EH (cell line): ENCODE measurements around the gene SURF4.

Source experiments
- DNase-seq: peaks from one replicate; pipeline ENCODE4 v3.0.0-alpha.2; 2015; ENCODE audit warnings: low read depth

SURF4 gene

GRCh38 chr9:133375724-133376654, at the start of gene SURF4, which contains the start of gene STKLD1:
SURF4 (minus strand) TSS chr9:133376060; CDS start chr9:133375969, 91 bp downstream.
STKLD1 (plus strand) TSS chr9:133376366; CDS start chr9:133376474, 108 bp downstream.
- DNase-seq: peak; percentile 96

DNA sequence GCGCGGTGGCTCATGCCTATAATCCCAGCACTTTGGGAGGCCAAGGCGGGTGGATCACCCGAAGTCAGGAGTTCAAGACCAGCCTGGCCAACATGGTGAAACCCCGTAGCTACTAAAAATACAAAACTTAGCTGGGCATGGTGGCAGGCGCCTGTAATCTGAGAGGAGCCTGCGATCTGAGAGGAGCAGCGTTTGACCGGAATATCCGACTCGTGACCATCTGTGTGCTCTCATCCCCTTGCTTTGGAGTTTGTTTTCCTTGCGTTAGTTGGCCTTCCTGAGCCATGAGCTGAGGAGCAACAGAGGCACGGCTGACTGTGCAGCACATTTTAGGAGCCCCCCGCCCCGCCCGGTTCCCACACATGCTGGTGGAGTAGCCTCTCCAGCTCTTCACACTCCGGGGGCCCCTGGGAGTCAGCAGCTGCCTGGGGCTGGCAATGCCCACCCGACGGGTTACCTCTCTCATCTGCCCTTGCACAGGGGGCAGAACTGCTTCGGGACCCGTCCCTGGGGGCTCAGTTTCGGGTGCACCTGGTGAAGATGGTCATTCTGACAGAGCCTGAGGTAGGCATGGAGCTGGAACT, 49.3 kb upstream of the SURF4 start:
- no peak for DNase-seq

DNA sequence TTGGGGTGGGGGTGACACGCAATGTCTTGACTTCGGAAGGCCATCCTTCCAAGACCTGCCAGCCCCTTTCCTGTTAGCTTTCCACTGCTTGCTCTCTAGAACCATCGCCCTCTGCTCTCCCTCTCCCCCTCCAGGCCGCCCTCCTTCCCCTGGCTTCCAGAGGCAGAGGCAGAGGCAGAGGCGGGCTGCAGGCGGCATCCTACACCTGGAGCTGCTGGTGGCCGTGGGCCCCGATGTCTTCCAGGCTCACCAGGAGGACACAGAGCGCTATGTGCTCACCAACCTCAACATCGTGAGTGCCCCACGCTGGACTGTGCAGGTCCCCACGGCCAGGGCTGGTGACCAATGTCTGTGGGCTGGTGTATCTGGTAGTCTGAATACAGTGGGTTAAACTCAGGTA, 48.3 kb upstream of the SURF4 start:
- no peak for DNase-seq

DNA sequence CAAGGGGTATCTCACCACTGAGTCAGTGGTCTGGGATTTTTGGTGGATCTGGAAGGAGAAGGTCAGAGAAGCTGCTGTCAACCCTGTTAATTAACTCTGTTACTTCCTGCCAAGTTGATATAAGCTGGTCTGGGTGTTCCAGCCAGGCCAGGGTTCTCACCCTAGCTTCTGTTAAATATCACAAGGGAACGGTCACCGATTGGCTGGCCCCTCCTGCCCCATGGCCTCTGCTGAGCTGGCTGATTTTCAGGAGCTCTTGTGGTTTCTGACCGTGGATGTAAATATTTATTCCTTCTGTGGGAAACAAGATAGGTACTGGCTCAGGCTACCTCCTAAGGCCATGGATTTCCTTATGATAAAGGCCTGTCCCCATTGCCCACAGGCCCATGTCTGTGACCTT, 47.4 kb upstream of the SURF4 start:
- no peak for DNase-seq

DNA sequence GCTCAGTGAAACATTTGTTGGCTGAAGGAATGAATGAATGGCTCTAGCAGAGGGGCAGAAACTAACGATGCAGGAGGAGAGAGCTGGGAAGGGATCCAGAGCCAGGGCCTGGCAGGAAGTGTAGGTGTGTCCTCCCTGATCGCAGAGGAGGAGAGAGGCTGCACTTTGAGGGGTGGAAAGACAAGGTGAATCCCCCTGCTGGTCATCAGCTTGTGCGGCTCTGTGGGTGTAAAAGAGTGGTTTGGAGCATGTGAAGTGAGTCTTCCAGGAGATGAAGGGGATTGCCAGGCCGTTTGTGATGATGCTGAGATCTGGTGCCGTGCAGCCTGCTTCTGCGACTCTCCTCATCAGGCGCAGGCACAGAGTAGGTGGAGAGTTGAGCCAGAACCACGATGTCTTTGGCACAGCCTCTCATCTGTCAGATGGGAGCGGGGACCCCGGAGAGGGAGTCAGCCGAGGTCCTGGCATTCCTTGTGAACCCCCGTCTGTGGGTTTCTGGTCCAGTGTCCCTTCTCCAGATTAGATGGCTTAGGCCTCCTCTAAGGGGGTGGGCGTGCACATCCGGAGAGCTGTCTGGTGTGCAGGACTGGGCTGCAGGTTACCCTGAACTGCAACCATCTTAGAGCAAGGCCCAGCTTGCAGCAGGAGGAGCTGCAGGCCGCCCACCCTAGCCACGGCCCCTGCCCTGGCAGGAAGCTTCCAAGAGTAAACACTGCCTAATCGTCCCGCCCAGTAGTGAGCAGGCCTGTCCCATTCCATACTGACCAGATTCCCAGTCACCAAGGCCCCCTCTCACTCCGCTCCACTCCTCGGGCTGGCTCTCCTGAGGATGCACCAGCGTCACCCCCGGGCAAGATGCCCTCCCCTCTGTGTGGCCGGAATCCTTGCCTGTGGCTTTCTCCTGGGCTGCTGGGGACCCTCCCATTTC, 46.0 kb upstream of the SURF4 start, which contains the start of gene ADAMTS13:
ADAMTS13 (plus strand) TSS at position 753 of the 928 bp plus-strand sequence; CDS start at position 830, 77 bp downstream.
- DNase-seq: no peak

- no peak for DNase-seq
Observed at GRCh38 chr9:133420392-133420827, 44.5 kb upstream of the SURF4 start.

GRCh38 chr9:133419005-133419404, 43.1 kb upstream of the SURF4 start:
- no peak for DNase-seq

DNA sequence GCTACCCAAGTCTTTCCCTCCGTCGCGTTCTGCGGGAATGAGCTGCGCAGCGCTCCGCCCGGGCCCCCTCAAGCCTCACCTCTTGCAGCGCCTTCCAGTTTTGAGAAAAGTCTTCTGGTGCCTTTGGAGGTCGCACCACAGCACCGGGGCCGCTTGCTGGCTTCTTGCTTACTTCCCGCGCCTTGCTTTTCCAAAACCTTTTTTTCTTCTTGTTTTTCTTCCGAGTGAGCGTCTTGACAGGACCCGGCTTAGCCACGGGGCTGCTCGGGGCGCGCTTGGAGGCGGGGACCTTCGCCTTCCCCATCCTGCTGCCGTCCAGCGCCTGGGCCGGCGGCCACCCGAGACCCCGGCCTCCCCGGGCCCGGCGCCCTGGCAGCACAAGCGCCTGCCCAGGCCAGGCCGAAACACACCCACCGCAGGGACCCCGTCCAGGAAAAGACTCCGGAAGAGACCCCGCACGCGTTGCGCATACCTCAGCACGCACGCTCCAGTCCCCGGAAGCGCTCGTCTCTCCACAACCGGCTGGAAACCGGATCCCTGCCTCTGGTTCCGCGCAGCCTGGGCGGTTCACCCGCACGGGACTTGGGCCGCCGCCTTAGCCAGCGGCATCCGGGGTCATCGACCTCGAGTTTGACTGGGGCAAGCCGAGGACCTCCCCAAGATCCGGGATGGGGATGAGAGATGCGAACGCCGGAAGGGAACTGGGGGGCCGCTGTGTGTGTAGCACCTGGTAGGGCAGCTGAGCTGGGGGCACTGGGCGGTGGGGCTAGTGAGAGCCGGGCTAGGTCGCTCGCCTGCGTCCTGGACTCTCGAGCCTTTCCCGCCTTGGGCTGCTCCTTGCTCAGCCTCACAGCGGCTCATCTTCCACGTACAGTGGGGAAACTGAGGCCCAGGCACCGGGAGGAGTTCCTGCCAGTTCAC, 41.9 kb upstream of the SURF4 start, which contains the start of gene REXO4:
REXO4 (minus strand) TSS at position 470 of the 921 bp plus-strand sequence; CDS start at position 304, 166 bp downstream.
- DNase-seq: peak; percentile 89

- no peak for DNase-seq
Observed at GRCh38 chr9:133415170-133415569, 39.3 kb upstream of the SURF4 start.

GRCh38 chr9:133408042-133408441, 32.2 kb upstream of the SURF4 start:
- no peak for DNase-seq

DNA sequence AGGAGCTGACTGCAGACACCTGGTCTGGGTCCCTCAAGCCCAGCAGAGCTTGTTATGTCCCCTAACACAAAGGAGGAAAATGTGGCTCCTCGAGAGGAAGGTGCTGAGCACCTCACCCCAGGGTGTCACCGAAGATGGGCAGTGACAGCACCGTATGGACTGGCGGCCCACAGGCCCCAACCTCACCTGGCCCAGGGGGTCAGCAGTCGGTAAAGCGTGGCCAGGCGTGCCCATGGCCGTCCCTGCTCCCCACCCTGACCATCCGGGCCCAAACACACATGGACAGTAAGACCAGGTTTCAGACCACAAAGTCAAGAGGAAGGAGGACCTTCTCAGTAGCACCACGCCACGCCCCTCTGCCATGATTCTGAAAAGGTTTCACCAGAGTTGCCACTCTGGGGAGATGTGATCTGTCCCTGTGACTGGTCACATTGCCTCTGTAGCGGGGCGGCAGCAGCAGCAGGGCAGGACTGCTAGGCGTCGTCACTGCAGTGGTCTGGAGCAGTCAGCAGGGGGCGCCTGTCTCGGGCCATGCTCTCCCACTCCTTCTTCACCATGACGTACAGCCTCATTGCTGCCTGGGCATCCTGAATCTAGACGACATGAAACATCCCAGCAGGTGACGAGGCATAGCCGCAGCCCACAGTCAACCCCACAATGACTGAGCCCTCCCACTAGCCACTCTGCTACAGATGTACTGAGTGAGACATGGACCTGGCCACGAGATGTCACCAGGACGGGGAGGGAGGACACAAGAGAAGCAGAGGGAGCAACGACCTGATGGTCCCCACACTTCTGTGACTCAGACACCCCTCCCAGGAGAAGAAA, 30.8 kb upstream of the SURF4 start:
- DNase-seq: peak; percentile 74

DNA sequence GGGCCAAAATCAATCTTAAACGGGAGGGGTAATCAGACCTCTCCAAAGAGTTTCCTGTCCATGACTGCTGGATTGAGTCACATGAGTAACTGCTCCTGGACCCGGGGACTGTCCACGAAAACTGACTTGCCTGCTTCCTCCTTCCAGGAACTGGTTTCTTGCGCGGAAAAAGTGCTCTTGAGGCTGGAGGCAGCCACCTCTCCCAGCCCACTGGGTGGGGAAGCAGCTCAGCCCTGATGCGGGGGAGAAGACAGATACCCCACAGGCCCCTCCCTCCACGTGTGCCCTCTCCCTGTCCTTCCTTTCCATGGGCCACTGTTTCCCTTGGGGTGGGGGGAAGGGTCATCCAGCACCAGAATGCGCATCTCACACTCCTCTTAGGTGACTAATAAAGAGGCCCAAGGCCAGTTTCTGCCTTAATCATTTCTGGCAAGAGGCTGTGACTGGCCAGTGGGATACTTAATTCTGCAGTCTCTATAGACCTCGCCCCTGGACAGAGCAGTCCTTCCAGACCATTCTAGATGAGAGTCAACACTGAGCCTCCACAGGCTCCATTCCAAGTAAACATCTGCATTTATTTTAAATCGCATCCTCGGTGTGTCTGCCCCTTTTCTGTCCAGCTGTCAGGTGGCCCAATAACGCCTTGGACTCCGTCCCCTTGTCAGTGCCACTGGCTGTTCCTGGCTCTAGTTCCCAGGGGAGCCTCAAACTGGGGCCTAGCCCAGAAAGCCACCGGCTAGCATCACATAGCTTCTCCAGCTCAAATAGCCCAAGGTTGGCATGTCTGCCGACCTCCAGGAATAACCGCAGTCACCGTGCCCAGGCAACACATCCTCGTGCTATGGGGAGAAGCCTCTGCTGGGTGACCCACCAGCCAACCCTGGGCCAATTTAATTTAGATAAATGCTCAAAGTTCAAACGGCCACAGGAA, 29.9 kb upstream of the SURF4 start:
- peak; percentile 13 for DNase-seq

DNA sequence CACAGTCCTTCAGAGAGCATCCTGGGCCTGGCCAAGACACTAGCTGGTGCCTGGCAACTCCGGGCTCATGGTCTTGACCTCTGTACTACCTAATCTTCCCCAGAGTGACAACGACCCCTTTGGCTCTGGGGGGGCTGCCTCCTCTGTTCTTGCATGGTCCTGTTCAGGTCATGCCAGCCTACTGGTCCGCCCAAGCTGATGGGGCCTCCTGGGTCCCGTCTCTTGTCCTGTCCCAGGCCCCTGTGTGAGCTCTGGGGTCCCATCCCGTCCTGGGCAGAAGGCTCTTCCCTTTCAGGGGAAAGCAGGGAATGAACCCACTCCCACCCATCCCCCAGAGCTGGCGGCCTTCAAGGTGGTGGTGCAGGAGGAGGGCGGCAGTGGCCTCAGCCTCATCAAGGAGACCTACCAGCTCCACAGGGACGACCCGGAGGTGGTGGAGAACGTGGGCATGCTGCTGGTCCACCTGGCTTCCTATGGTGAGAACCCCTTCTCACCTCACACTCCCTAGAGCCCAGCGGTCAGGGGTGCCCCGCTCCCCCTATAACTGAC, 28.7 kb upstream of the SURF4 start:
- no peak for DNase-seq

DNA sequence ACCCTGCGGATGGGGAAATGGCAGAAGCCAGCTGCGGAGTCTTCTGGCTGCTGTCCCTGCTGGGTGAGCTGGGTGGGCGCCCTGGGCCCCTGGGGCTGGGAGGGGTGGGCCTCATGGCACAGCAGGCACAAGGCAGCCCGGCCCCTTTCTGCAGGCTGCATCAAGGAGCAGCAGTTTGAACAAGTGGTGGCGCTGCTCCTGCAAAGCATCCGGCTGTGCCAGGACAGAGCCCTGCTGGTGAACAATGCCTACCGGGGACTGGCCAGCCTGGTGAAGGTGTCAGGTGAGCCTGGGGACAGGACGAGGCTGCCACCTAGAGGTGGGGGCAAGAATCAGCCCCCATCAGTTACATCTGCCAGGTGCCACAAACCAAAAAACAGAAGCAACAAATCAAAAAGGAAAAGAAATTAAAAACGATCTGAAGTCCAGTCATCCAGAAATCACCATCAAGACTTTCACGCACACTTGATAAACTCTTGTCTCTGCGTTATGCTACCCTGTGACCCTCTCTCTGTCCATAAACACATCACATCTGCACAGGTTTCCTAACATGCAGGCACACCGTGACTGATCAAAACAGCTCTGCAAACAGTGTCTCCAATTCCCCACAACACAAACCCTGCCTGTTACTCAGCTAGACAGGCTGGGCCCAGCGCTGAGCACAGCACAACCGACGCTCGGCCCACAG, 28.1 kb upstream of the SURF4 start:
- DNase-seq: peak; percentile 30

- DNase-seq: no peak
Observed at GRCh38 chr9:133402689-133403088, 26.8 kb upstream of the SURF4 start.

- DNase-seq: no peak
Observed at GRCh38 chr9:133401588-133401987, 25.7 kb upstream of the SURF4 start.

GRCh38 chr9:133400292-133400691, 24.4 kb upstream of the SURF4 start:
- no peak for DNase-seq

GRCh38 chr9:133397895-133398294, 22.0 kb upstream of the SURF4 start:
- DNase-seq: no peak
